ENCODE results near the gene SIRT6. TPM values are rescaled to one million over a fixed set of nuclear protein-coding genes. Genes with fewer than 3 reads are reported as not detected.
"Not testable (repeated sequence)": the region's sequence is repeated elsewhere in the genome, so short reads cannot be mapped to it uniquely, and the experiment has no call there.

The SIRT6 gene
- total and polyA plus RNA-seq, 10 donors: 15.9 to 39.8 (median 29.9) TPM

DNA sequence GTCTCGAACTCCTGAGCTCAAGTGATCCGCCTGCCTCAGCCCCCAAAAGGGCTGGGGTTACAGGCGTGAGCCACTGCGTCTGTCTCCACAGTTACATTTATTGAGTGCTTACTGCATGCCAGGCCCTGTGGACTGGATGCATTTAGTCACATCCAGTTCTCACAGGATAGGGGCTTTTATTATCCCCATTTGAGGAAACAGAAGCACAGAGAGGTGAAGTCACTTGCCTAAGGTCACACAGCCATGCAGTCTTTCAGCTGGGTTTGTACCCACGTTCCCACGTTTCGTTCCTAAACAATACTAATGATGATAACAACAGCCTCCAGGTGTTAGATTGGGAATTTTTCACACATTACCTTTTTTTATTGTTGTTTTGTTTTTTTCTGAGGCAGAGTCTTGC is 37.8 kb upstream of the SIRT6 start:
- Histone ChIP-seq H3K27me3 (replicated peaks in 1 of 7) (no peaks in the 10 kb centered on the region), H3K36me3 (no peaks in the 10 kb centered on the region), H3K4me3 (no peak overlapping the region), H3K9me3 (peaks cover 0 to 7% (median 0%) of the 10 kb centered on the region in 8 donors), H3K27ac (no peak overlapping the region), H3K4me1 (no peaks in the 10 kb centered on the region)
- WGBS, 5 donors: 90 to 96% (median 94%) methylated on average over 7 of the region's 7 CpGs
- no peak for TF ChIP-seq POLR2AphosphoS5 (IDR thresholded peaks at IDR 0.05)
- TF ChIP-seq, protein P1, sequence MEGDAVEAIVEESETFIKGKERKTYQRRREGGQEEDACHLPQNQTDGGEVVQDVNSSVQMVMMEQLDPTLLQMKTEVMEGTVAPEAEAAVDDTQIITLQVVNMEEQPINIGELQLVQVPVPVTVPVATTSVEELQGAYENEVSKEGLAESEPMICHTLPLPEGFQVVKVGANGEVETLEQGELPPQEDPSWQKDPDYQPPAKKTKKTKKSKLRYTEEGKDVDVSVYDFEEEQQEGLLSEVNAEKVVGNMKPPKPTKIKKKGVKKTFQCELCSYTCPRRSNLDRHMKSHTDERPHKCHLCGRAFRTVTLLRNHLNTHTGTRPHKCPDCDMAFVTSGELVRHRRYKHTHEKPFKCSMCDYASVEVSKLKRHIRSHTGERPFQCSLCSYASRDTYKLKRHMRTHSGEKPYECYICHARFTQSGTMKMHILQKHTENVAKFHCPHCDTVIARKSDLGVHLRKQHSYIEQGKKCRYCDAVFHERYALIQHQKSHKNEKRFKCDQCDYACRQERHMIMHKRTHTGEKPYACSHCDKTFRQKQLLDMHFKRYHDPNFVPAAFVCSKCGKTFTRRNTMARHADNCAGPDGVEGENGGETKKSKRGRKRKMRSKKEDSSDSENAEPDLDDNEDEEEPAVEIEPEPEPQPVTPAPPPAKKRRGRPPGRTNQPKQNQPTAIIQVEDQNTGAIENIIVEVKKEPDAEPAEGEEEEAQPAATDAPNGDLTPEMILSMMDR (IDR thresholded peaks at IDR 0.05 in 8 of 11, conservative IDR thresholded peaks at IDR 0.05 in 3 of 11): no peak
- TF ChIP-seq POLR2A (IDR thresholded peaks at IDR 0.05): no peak
- intact Hi-C loops (cut with DNase I; ENCODE audit: low total_unique reads): no loop called here
- no peak for DNase-seq

DNA sequence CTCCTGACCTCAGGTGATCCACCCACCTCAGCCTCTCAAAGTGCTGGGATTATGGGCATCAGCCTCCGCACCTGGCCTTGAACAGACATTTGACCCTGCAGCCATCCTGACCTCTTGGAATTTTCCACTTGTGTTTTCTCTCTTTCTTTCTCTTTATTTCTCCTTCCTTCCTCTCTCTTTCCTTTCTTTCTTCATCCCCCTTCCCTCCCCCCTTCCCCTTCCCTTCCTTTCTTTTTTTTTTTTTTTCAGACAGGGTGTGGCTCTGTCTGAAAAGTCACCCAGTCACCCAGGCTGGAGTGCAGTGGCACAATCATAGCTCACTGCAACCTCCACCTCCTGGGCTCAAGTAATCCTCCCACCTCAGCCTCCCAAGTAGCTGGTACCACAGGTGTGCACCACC is 36.2 kb upstream of the SIRT6 start:
- H3K27ac ChIP-seq; H3K27me3 ChIP-seq (replicated peaks in 1 of 7); DNase-seq; H3K4me3 ChIP-seq; H3K9me3 ChIP-seq; H3K36me3 ChIP-seq; intact Hi-C loops (cut with DNase I; ENCODE audit: low total_unique reads); H3K4me1 ChIP-seq: not testable (repeated sequence)
- 74 to 93% (median 87%) methylated on average over 1 of the region's 1 CpG for WGBS, 5 donors

DNA sequence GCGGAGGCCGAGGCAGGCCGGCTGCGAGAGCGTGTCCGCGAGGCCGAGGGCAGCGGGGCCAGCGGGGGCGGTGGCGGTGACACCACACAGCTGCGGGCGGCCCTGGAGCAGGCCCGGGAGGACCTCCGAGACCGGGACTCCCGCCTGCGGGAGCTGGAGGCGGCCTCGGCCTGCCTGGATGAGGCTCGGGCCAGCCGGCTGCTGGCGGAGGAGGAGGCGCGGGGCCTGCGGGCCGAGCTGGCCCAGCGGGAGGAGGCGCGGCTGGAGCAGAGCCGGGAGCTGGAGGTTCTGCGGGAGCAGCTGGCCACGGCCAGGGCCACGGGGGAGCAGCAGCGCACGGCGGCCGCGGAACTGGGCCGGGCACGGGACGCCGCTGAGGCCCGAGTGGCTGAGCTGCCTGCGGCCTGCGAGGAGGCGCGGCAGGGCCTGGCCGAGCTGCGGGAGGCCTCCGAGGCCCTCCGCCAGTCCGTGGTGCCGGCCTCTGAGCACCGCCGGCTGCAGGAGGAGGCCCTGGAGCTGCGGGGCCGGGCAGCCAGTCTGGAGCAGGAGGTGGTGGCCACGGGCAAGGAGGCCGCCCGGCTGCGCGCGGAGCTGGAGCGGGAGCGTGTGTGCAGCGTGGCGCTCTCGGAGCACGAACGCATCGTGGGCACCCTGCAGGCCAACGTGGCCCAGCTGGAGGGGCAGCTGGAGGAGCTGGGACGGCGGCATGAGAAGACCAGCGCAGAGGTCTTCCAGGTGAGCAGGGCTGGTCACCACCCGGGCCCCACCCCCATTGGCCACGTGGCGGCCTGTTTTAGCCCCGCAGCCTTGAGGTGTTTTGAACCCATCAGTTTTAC is 35.3 kb upstream of the SIRT6 start:
- WGBS, 5 donors: 93 to 96% (median 95%) methylated on average over 45 to 81 of the region's 81 CpGs
- DNase-seq: no peak

DNA sequence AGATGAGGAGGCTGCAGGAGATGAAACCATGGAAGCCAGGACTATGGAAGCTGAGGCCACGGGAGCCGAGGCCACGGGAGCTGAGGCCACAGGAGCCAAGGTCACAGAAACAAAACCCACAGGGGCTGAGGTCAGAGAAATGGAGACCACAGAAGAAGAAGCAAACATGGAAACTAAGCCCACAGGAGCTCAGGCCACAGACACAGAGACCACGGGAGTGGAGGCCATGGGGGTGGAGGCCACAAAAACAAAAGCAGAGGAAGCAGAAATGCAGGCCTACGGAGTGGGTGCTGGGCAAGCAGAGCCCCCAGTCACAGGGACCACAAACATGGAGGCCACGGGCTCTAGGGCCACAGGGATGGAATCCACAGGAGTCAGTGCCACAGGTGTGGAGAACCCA is 34.5 kb upstream of the SIRT6 start:
- no peaks in the 10 kb centered on the region for H3K4me1 ChIP-seq
- no peak for DNase-seq
- H3K36me3 ChIP-seq: no peaks in the 10 kb centered on the region
- H3K27ac ChIP-seq: no peak overlapping the region
- intact Hi-C loops (cut with DNase I; ENCODE audit: low total_unique reads): no loop called here
- peaks cover 0 to 7% (median 0%) of the 10 kb centered on the region in 8 donors for H3K9me3 ChIP-seq
- TF ChIP-seq, protein P1 (IDR thresholded peaks at IDR 0.05 in 8 of 11, conservative IDR thresholded peaks at IDR 0.05 in 3 of 11): no peak
- TF ChIP-seq POLR2A (IDR thresholded peaks at IDR 0.05): no peak
- no peak for TF ChIP-seq POLR2AphosphoS5 (IDR thresholded peaks at IDR 0.05)
- peaks cover 0 to 2% (median 0%) of the 10 kb centered on the region in 7 donors for H3K27me3 ChIP-seq (replicated peaks in 1 of 7)
- WGBS, 5 donors: 72 to 89% (median 77%) methylated on average over 6 of the region's 6 CpGs
- no peak overlapping the region for H3K4me3 ChIP-seq

More for the DNA sequence above, 35.3 kb upstream of the SIRT6 start:
- Histone ChIP-seq H3K4me3 (no peak overlapping the region), H3K27me3 (replicated peaks in 1 of 7) (no peaks in the 10 kb centered on the region), H3K36me3 (no peaks in the 10 kb centered on the region), H3K4me1 (no peaks in the 10 kb centered on the region), H3K9me3 (peaks cover 0 to 7% (median 0%) of the 10 kb centered on the region in 8 donors), H3K27ac (no peak overlapping the region)
- intact Hi-C loops (cut with DNase I; ENCODE audit: low total_unique reads): no loop called here
- no peak for TF ChIP-seq POLR2AphosphoS5 (IDR thresholded peaks at IDR 0.05)
- TF ChIP-seq, protein P1 (IDR thresholded peaks at IDR 0.05 in 8 of 11, conservative IDR thresholded peaks at IDR 0.05 in 3 of 11): no peak
- TF ChIP-seq POLR2A (IDR thresholded peaks at IDR 0.05): no peak

Data from spleen (tissue), 11 donors.